Breast epithelium (tissue), 3 donors: ENCODE data around the gene DUSP3.

Experiments used
- POLR2A ChIP-seq: fragments of 450-650 bp; IDR thresholded peaks from one replicate; pipeline ENCODE4 v1.6.1; 2016; ENCODE audit warnings: antibody characterized with exemption, mild to moderate bottlenecking, moderate library complexity
- POLR2AphosphoS5 ChIP-seq, 3 donors: sonication (generic); formaldehyde crosslinking; IDR thresholded peaks; one replicate each; pipeline ENCODE4 v1.6.1; 2017; ENCODE audit warnings: antibody characterized with exemption in 3 of 3

- TF ChIP-seq POLR2A (no peak), POLR2AphosphoS5 (IDR thresholded peaks at IDR 0.05) (peak in 2 of 3 donors; percentile 38 to 42)
These were observed 10.4 kb downstream of the DUSP3 start for GRCh38 chr17:43768382-43768781.
